Stimulated activated CD4-positive, alpha-beta T cell treated with anti-CD3 and anti-CD28 coated beads, Interleukin-4, amount 100 ng/mL, for 24 hours (primary cell): ENCODE measurements around the gene NODAL.
"Not testable (repeated sequence)": the region's sequence is repeated elsewhere in the genome, so short reads cannot be mapped to it uniquely, and the experiment has no call there.

Experiments
- DNase-seq: peaks from one replicate; pipeline ENCODE4 v3.0.0-alpha.2; 2020

NODAL gene

GRCh38 chr10:70441161-70441894 lies at the start of gene NODAL:
NODAL (minus strand) TSS chr10:70441681; CDS start chr10:70441667, 14 bp downstream.
- no peak for DNase-seq

- no peak for DNase-seq
Measured at GRCh38 chr10:70490142-70490541, 48.7 kb upstream of the NODAL start.

GRCh38 chr10:70487824-70488223 lies 46.3 kb upstream of the NODAL start:
- no peak for DNase-seq

- not testable (repeated sequence) for DNase-seq
Measured at GRCh38 chr10:70483872-70484271, 42.4 kb upstream of the NODAL start.

- DNase-seq, result no peak
Measured at GRCh38 chr10:70482982-70483760, 41.7 kb upstream of the NODAL start.

GRCh38 chr10:70481831-70482530 lies 40.5 kb upstream of the NODAL start:
- DNase-seq, result no peak

- no peak for DNase-seq
Measured at GRCh38 chr10:70481105-70481504, 39.6 kb upstream of the NODAL start.

- DNase-seq, result peak; percentile 18
Measured at GRCh38 chr10:70480239-70480861, 38.9 kb upstream of the NODAL start.

GRCh38 chr10:70479626-70480238 lies 38.3 kb upstream of the NODAL start:
- no peak for DNase-seq

- no peak for DNase-seq
Measured at GRCh38 chr10:70479165-70479581, 37.7 kb upstream of the NODAL start.

GRCh38 chr10:70478191-70479164 lies 37.0 kb upstream of the NODAL start, which contains the start of gene PALD1:
PALD1 (plus strand) TSS chr10:70478767; CDS start chr10:70525952, 47,185 bp downstream.
- DNase-seq, result peak; percentile 25

GRCh38 chr10:70477661-70478162 lies 36.2 kb upstream of the NODAL start:
- DNase-seq, result peak; percentile 74

GRCh38 chr10:70476249-70477035 lies 35.0 kb upstream of the NODAL start:
- no peak for DNase-seq

- DNase-seq, result peak; percentile 20
Measured at GRCh38 chr10:70475661-70476060, 34.2 kb upstream of the NODAL start.

GRCh38 chr10:70474780-70475179 lies 33.3 kb upstream of the NODAL start:
- no peak for DNase-seq

- DNase-seq, result no peak
Measured at GRCh38 chr10:70472799-70473454, 31.4 kb upstream of the NODAL start.

GRCh38 chr10:70466951-70467350 lies 25.5 kb upstream of the NODAL start:
- DNase-seq, result no peak

- DNase-seq, result no peak
Measured at GRCh38 chr10:70465832-70466231, 24.4 kb upstream of the NODAL start.

- DNase-seq, result no peak
Measured at GRCh38 chr10:70465278-70465677, 23.8 kb upstream of the NODAL start.
